Adipocyte (in vitro differentiated cells): ENCODE measurements around the gene ZMIZ1.

Experiments used
- DNase-seq: peaks from one replicate; pipeline ENCODE4 v3.0.0-alpha.2; 2015; ENCODE audit warnings: low read depth
- H3K27me3 ChIP-seq: replicated peaks from 2 replicates; pipeline ENCODE4 v1.7.0; 2013; ENCODE audit warnings: mild to moderate bottlenecking, low read length, moderate library complexity; ENCODE audit not compliant: control insufficient read depth, insufficient read depth
- H3K36me3 ChIP-seq: 2 replicates; pipeline ENCODE4 v1.7.0; 2013; ENCODE audit warnings: low read length, mild to moderate bottlenecking, moderate library complexity; ENCODE audit not compliant: control insufficient read depth, insufficient read depth, severe bottlenecking
- H3K4me1 ChIP-seq: 2 replicates; pipeline ENCODE4 v1.7.0; 2013; ENCODE audit warnings: mild to moderate bottlenecking, low read length, moderate library complexity; ENCODE audit not compliant: control insufficient read depth, insufficient read depth
- H3K4me3 ChIP-seq: 2 replicates; pipeline ENCODE4 v1.7.0; 2013; ENCODE audit warnings: mild to moderate bottlenecking, low read length, moderate library complexity
- H3K9ac ChIP-seq: 2 replicates; pipeline ENCODE4 v1.7.0; 2013; ENCODE audit warnings: mild to moderate bottlenecking, low read length, moderate library complexity
- H3K9me3 ChIP-seq: 2 replicates; pipeline ENCODE4 v1.7.0; 2013; ENCODE audit warnings: mild to moderate bottlenecking, low read length, moderate library complexity; ENCODE audit not compliant: control insufficient read depth

Gene ZMIZ1

GRCh38 chr10:79179164-79179956 lies 110.6 kb downstream of the ZMIZ1 start:
- peaks cover 20% of the 10 kb centered on the region for H3K36me3 ChIP-seq

GRCh38 chr10:79179957-79180309 lies 111.2 kb downstream of the ZMIZ1 start:
- Histone ChIP-seq H3K36me3 (peaks cover 14% of the 10 kb centered on the region), H3K9ac (no peak overlapping the region), H3K27me3 (no peaks in the 10 kb centered on the region), H3K9me3 (no peaks in the 10 kb centered on the region), H3K4me3 (no peak overlapping the region), H3K4me1 (peaks cover 78% of the 10 kb centered on the region)
- DNase-seq = no peak

More at GRCh38 chr10:79179164-79179956, 110.6 kb downstream of the ZMIZ1 start:
- Histone ChIP-seq H3K4me1 (peaks cover 72% of the 10 kb centered on the region), H3K9ac (no peak overlapping the region), H3K4me3 (no peak overlapping the region), H3K9me3 (no peaks in the 10 kb centered on the region), H3K27me3 (no peaks in the 10 kb centered on the region)
- DNase-seq = peak; percentile 62

GRCh38 chr10:79180414-79181221 lies 111.9 kb downstream of the ZMIZ1 start:
- Histone ChIP-seq H3K27me3 (no peaks in the 10 kb centered on the region), H3K4me1 (peaks cover 84% of the 10 kb centered on the region), H3K4me3 (no peak overlapping the region), H3K9ac (no peak overlapping the region), H3K9me3 (no peaks in the 10 kb centered on the region), H3K36me3 (peaks cover 11% of the 10 kb centered on the region)
- DNase-seq = no peak

DNA sequence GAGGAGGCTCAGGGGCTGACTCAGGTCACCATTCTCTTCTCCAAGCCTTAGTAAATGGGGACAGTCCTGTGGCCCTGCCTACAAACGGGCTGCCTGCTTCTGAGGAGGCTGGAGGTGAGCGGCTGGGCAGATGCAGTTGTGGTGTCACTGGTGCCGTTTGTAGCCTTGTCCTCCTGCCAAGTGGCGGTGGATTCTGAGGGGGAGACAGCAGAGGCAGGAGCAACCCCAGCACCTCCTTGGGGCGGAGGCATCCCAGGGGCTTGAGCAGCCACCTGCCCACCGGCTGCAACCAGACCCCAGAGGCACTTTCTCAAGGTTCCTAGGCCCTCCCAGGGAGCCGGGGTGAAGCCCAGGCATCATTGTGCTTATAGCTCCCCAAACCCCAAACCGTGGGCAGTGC lies 112.5 kb downstream of the ZMIZ1 start:
- Histone ChIP-seq H3K9me3 (no peaks in the 10 kb centered on the region), H3K9ac (no peak overlapping the region), H3K4me1 (peaks cover 82% of the 10 kb centered on the region), H3K36me3 (peaks cover 16% of the 10 kb centered on the region), H3K27me3 (no peaks in the 10 kb centered on the region), H3K4me3 (no peak overlapping the region)
- no peak for DNase-seq

DNA sequence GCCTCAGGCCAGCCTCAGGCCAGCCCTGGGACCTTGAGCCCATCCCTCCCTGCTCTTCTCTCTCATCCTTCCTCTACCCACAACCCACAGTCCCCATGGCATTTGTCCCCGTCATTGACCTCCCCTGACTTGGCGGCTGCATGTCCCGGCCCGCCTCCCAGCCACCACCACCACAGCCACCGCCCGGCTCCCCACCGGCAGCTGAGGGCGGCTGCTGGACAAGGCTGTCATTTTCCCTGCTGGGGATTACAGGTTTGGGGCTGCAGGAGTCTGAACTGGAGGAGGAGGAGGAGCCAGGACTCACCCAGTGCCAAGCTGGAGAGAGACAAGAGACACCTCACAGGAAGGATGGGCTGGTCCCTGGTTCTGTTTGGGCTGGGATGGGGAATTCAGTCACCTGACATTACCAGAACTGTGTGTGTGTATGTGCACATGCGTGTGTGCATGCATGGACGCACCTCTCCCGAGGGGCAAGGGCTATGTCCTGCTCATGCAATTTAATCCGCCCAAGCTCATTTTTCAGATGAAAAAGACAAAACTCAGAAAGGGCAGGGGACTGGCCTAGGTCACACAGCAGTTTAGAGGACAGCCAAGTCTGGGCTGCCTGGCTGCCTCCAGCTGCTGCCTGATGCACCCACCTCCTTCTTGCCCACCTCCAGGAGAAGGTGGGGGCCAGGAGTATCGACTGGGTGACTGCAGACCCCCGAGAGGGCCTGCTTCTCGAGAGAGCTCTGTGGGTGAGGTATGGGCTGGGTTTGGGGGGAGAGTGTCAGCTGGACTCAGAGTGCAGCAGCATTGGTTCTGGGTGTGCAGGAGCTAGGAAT lies 113.1 kb downstream of the ZMIZ1 start:
- Histone ChIP-seq H3K4me1 (peaks cover 76% of the 10 kb centered on the region), H3K4me3 (no peak overlapping the region), H3K27me3 (no peaks in the 10 kb centered on the region), H3K9ac (peak overlapping the region; percentile 20), H3K9me3 (no peaks in the 10 kb centered on the region), H3K36me3 (peaks cover 19% of the 10 kb centered on the region)
- DNase-seq = no peak

DNA sequence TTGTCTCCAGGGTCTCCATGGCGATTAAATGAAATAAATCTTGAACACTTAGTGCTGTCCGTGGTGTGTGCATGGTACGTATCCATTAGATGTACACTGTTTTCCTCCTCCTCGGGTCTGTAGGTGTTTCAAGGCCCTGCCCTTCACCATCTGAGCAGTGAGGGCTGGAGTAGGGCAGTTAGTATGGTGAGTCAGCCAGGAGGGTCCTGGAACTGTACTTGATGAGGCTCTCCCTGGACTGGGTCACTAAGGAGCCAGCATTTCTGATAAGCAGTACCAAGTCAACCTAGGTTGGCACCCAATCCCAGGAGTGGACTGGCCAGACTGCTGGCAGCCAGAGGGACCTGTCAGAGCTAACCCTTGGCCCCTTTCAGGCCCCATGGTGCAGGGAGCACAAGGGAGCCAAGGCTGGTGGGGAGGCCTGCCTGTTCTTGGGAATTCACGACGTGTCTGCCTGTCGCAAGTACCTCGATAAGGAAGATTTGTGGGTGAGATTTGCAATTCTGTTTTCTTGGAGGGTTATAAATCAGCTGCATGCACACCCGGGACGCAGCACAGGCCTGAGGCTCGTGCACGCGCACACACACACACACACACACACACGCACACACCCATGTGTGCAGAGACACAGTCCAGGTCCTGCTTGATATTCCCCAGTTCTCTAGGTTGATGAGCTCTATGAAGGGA lies 114.2 kb downstream of the ZMIZ1 start:
- Histone ChIP-seq H3K4me3 (no peak overlapping the region), H3K36me3 (peaks cover 29% of the 10 kb centered on the region), H3K4me1 (peaks cover 70% of the 10 kb centered on the region), H3K27me3 (no peaks in the 10 kb centered on the region), H3K9me3 (no peaks in the 10 kb centered on the region), H3K9ac (peak overlapping the region; percentile 25)
- DNase-seq = no peak

DNA sequence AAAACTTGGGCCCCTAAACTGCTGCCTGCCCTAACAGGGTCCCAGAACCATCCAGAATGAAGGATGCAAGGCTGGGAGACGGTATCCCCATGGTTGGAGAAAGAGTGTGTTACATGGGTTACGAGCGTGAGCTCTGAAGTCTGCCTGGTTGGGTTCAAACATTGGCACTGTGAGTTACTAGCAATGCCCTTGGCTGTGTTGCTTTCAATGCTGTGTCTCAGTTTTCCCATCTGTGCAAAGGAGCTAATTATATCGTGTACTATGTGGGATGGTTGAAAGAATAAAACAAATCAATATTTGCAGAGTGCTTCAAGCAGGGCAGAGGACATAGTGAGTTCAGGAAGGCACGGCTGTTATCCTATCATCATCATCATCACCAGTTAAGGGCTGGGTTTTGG lies 114.7 kb downstream of the ZMIZ1 start:
- no peak for DNase-seq
- Histone ChIP-seq H3K9me3 (no peaks in the 10 kb centered on the region), H3K27me3 (no peaks in the 10 kb centered on the region), H3K4me3 (no peak overlapping the region), H3K36me3 (peaks cover 33% of the 10 kb centered on the region), H3K4me1 (peaks cover 70% of the 10 kb centered on the region), H3K9ac (peak overlapping the region; percentile 47)

DNA sequence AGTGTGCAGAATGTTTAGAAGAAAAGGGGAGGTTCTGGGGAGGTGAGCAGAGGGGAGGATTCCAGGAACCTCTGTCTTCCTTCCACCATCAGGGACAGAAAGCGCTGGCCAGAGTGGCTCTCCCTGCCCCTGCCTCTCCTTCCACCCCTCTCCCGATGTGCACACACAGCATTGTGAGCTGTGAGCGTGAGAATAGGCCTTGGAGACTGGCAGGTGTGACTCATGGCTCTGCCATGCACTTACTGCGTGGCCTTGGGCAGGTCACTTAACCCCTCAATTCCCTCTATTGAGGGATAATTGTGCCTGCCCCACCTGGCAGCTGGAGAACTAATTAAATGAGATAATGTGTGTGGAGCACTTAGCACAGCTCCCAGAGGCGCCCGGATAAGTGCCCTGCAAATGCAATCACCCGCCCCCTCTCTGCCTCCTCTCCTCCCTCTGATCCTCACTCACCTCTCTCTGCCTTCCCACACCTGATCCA lies 115.4 kb downstream of the ZMIZ1 start:
- DNase-seq = peak; percentile 65
- H3K4me3 ChIP-seq = no peak overlapping the region
- H3K9ac ChIP-seq = peak overlapping the region; percentile 47
- H3K4me1 ChIP-seq = peaks cover 69% of the 10 kb centered on the region
- peaks cover 36% of the 10 kb centered on the region for H3K36me3 ChIP-seq
- H3K27me3 ChIP-seq = no peaks in the 10 kb centered on the region
- H3K9me3 ChIP-seq = no peaks in the 10 kb centered on the region

GRCh38 chr10:79184657-79185056 lies 115.9 kb downstream of the ZMIZ1 start:
- no peaks in the 10 kb centered on the region for H3K9me3 ChIP-seq
- DNase-seq = no peak
- no peak overlapping the region for H3K4me3 ChIP-seq
- H3K36me3 ChIP-seq = peaks cover 36% of the 10 kb centered on the region
- H3K4me1 ChIP-seq = peaks cover 72% of the 10 kb centered on the region
- H3K27me3 ChIP-seq = no peaks in the 10 kb centered on the region
- peak overlapping the region; percentile 32 for H3K9ac ChIP-seq

- H3K9me3 ChIP-seq = no peaks in the 10 kb centered on the region
- H3K4me1 ChIP-seq = peaks cover 71% of the 10 kb centered on the region
- peak; percentile 40 for DNase-seq
- peak overlapping the region; percentile 32 for H3K9ac ChIP-seq
- no peak overlapping the region for H3K4me3 ChIP-seq
- peaks cover 36% of the 10 kb centered on the region for H3K36me3 ChIP-seq
- H3K27me3 ChIP-seq = no peaks in the 10 kb centered on the region
These were observed 116.5 kb downstream of the ZMIZ1 start for GRCh38 chr10:79185067-79185774.
